Neutrophil (primary cell): Measurements from ENCODE around the gene SFXN3.

Experiments
- H3K27ac ChIP-seq: fragments of 200-600 bp; sonication (generic); 2 replicates; pipeline ENCODE4 v1.5.1; 2016; ENCODE audit warnings: mild to moderate bottlenecking, moderate library complexity
- H3K27me3 ChIP-seq: fragments of 200-600 bp; sonication (generic); 2 replicates; pipeline ENCODE4 v1.6.0; 2016; ENCODE audit warnings: mild to moderate bottlenecking
- H3K36me3 ChIP-seq: fragments of 200-600 bp; sonication (generic); 2 replicates; pipeline ENCODE4 v1.5.1; 2017
- H3K4me1 ChIP-seq, 2 experiments: fragments of 200-600 bp in 1 of 2; sonication (generic) in 1 of 2; 1 replicate in 1 of 2; 2 replicates in 1 of 2; pipeline versions ENCODE4 v1.5.1 to v1.6.1; 2013 to 2016; ENCODE audit warnings: low read depth in 1 of 2, low read length in 1 of 2, mild to moderate bottlenecking in 1 of 2, moderate library complexity in 1 of 2; ENCODE audit not compliant: control insufficient read depth in 1 of 2, insufficient read depth in 1 of 2
- H3K4me3 ChIP-seq, 2 experiments: fragments of 200-600 bp in 1 of 2; sonication (generic) in 1 of 2; 1 replicate in 1 of 2; 2 replicates in 1 of 2; pipeline ENCODE4 v1.5.1; 2013 to 2016; ENCODE audit warnings: low read depth in 1 of 2, low read length in 1 of 2, mild to moderate bottlenecking in 1 of 2, moderate library complexity in 1 of 2
- H3K9me3 ChIP-seq: fragments of 200-600 bp; sonication (generic); 2 replicates; pipeline ENCODE4 v1.5.1; 2016
- TF ChIP-seq, protein P1 (sequence below): fragments of 200-600 bp; sonication (generic); IDR thresholded peaks from 2 replicates; pipeline ENCODE4 v1.5.1; 2016; ENCODE audit warnings: antibody characterized with exemption

SFXN3 gene

DNA sequence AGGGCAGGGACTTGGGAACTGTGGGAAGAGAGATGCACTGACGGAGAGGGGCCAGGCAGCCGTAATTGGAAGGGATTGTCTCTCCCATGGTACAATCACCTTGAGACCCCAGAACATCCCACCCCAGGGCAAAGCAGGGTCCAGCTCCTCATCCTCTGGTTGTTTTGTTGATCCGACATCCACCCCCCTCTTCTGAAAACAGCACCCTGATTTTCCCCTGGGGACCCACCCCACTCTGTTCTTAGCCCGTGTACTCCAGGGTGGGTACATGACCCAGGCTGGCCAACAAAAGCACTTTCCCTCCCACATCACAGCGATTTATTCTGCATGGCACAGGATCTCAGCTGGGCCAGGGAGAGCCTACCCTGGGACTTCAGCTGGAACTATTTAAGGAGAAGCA lies 14.2 kb upstream of the SFXN3 start:
- TF ChIP-seq, protein P1, sequence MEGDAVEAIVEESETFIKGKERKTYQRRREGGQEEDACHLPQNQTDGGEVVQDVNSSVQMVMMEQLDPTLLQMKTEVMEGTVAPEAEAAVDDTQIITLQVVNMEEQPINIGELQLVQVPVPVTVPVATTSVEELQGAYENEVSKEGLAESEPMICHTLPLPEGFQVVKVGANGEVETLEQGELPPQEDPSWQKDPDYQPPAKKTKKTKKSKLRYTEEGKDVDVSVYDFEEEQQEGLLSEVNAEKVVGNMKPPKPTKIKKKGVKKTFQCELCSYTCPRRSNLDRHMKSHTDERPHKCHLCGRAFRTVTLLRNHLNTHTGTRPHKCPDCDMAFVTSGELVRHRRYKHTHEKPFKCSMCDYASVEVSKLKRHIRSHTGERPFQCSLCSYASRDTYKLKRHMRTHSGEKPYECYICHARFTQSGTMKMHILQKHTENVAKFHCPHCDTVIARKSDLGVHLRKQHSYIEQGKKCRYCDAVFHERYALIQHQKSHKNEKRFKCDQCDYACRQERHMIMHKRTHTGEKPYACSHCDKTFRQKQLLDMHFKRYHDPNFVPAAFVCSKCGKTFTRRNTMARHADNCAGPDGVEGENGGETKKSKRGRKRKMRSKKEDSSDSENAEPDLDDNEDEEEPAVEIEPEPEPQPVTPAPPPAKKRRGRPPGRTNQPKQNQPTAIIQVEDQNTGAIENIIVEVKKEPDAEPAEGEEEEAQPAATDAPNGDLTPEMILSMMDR: no peak
- Histone ChIP-seq H3K27ac (no peak overlapping the region), H3K36me3 (no peaks in the 10 kb centered on the region)

DNA sequence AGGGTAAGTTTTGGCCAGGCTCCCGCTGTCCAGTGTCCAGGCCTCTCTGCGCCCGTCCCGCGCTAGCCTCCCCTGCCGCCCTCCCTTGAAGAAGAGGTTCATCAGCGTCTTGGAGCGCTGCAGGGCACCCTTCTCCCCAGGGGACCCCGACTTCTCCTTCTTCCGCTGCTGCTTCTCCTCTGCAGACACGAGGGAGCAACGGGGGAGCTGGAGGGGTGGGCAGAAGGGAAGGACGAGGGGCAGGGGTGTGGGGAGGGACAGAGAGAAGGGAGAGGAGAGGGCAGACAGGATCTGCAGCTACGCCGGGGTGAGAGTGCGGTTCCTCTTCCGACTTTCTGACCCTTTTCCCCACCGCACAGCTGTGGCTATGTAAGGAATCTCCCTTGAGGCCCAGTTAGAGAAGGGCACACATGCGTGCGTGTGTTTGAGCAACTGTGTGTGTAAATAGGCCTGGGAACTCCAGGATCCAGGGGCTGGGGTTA lies 12.9 kb upstream of the SFXN3 start:
- Histone ChIP-seq H3K27ac (no peak overlapping the region), H3K4me3 (no peak overlapping the region), H3K4me1 (peaks cover 0 to 14% of the 10 kb centered on the region in 2 experiments), H3K36me3 (no peaks in the 10 kb centered on the region), H3K27me3 (peaks cover 57% of the 10 kb centered on the region), H3K9me3 (no peaks in the 10 kb centered on the region)
- TF ChIP-seq, protein P1: no peak

More for the DNA sequence above, 14.2 kb upstream of the SFXN3 start:
- Histone ChIP-seq H3K27me3 (peaks cover 59% of the 10 kb centered on the region), H3K4me1 (peaks cover 0 to 14% of the 10 kb centered on the region in 2 experiments), H3K4me3 (no peak overlapping the region), H3K9me3 (no peaks in the 10 kb centered on the region)

DNA sequence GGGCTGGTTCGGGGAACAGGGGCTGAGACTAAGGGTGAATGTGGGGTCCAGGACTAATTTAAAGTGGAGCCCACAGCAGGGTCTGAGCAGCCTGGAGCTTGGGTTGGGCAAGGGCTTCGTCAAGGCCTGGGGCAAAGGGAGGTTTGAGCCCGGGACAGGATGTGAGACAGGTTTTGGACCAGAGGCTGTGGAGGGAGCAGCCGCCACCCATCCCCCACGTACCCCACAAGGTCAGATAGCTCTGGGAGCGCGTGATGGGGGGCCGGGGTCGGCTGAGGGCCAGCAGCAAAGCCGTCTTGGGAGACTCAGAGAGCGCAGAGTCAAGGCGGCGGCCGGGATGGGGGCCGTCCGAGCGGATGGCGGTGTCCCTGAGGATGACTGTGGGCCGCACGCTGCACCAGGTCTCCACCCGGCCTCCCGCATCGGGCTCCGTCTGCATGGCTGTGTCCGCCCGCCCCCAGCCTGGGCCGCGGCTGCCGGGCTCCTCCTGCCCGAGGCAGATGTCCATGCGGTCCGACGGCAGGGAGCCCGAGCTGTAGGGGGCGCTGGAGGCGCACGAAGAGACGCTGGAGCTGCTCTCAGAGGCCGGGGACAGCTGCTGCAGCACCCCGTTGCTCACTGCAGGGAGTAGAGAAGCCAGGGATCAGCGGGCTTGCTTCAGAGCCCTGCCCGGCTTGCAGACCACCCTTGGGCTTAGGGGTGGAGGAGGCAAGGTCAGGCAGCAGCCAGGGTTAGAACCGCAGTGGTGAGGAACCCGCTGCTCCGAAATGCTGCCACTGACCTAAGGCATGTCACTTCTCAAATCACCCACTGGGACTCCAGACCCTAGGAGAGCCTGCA lies 12.2 kb upstream of the SFXN3 start:
- Histone ChIP-seq H3K4me1 (peaks cover 0 to 14% of the 10 kb centered on the region in 2 experiments), H3K4me3 (no peak overlapping the region)
- TF ChIP-seq, protein P1: peak; percentile 35

DNA sequence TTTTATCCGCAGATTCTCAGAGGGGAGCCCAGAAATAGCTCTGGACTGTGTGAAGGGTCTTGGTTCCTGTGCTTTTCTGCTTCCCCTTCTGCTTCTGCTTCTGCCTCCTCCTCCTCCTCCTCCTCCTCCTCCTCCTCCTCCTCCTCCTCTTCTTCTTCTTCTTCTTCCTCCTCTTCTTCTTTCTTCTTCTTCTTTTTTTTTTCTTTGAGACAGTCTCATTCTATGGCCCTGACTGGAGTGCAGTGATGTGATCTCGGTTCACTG lies 11.7 kb upstream of the SFXN3 start:
- TF ChIP-seq, protein P1: no peak
- no peaks in the 10 kb centered on the region for H3K9me3 ChIP-seq
- no peak overlapping the region for H3K27ac ChIP-seq
- peaks cover 54% of the 10 kb centered on the region for H3K27me3 ChIP-seq
- H3K36me3 ChIP-seq: no peaks in the 10 kb centered on the region
- no peak overlapping the region for H3K4me3 ChIP-seq
- peaks cover 0 to 14% of the 10 kb centered on the region in 2 experiments for H3K4me1 ChIP-seq

More for the DNA sequence above, 12.2 kb upstream of the SFXN3 start:
- Histone ChIP-seq H3K9me3 (no peaks in the 10 kb centered on the region), H3K27me3 (peaks cover 54% of the 10 kb centered on the region), H3K27ac (no peak overlapping the region), H3K36me3 (no peaks in the 10 kb centered on the region)

DNA sequence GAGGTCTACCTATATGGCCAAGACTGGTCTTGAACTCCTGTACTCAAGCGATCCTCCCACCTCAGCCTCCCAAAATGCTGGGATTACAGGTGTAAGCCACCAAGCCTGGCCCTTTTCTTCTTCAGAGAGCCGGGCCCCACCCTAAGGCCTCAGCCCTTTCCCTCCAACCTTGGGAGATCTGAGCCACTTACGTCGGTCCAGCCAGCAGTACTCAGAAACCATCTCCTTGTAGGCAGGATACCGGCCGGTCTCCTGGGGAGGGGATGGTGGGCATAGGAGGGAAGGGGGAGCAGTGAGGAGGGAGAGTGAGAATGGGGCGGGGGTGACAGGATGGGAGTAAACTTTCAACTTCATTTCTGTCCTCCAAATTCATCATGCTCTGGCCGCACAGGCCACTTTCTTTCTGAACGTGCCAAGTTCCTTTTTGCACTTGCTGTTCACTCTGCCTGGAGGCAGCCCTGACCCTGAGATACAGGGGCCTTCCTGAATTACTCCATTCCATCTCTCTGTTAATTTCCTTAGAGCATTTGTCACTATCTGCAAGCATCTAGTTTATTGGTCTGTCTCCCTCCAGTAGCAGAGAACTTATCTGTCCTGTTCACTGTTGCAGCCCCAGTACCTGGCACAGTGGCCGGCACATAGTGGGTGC lies 10.5 kb upstream of the SFXN3 start:
- Histone ChIP-seq H3K9me3 (no peaks in the 10 kb centered on the region), H3K36me3 (no peaks in the 10 kb centered on the region), H3K27me3 (peaks cover 52% of the 10 kb centered on the region), H3K27ac (no peak overlapping the region), H3K4me1 (peaks cover 0 to 14% of the 10 kb centered on the region in 2 experiments), H3K4me3 (no peak overlapping the region)
- TF ChIP-seq, protein P1: no peak
